ENCODE results near the gene NCF4. TPM values are rescaled to one million over a fixed set of nuclear protein-coding genes. Genes with fewer than 3 reads are reported as not detected.

NCF4 gene
- total RNA-seq, 4 donors from 2014 or later: 1.8 to 21.2 (median 6.3) TPM

- intact Hi-C loops (cut with DNase I; ENCODE audit: low total_unique reads): loop anchor here (10.0 kb wide), 1 partner anchor 124 kb away; no protein-coding TSS in a partner anchor
- DNase-seq: no peak
- TF ChIP-seq CTCF (IDR thresholded peaks at IDR 0.05) (no peak), POLR2A (IDR thresholded peaks at IDR 0.05) (no peak)
- H3K4me1 ChIP-seq: peaks cover 0 to 4% of the 10 kb centered on the region in 2 donors
- no peak overlapping the region for H3K4me3 ChIP-seq
- H3K27ac ChIP-seq: no peak overlapping the region
- H3K9me3 ChIP-seq: no peaks in the 10 kb centered on the region
- no peaks in the 10 kb centered on the region for H3K27me3 ChIP-seq
- H3K36me3 ChIP-seq: no peaks in the 10 kb centered on the region
Measured at GRCh38 chr22:36860438-36860820, 377 bp upstream of the NCF4 start.

- Histone ChIP-seq H3K27me3 (no peaks in the 10 kb centered on the region), H3K4me1 (no peaks in the 10 kb centered on the region), H3K27ac (no peak overlapping the region), H3K9me3 (no peaks in the 10 kb centered on the region), H3K36me3 (no peaks in the 10 kb centered on the region), H3K4me3 (no peak overlapping the region)
- no peak for DNase-seq
- intact Hi-C loops (cut with DNase I; ENCODE audit: low total_unique reads): loop anchor here (10.0 kb wide), 1 partner anchor 122 kb away; no protein-coding TSS in a partner anchor
- TF ChIP-seq CTCF (IDR thresholded peaks at IDR 0.05): no peak
- TF ChIP-seq POLR2A (IDR thresholded peaks at IDR 0.05): no peak
Measured at GRCh38 chr22:36862251-36863242, 1.7 kb downstream of the NCF4 start.

GRCh38 chr22:36863281-36863680 lies 2.5 kb downstream of the NCF4 start:
- Histone ChIP-seq H3K9me3 (no peaks in the 10 kb centered on the region), H3K4me3 (no peak overlapping the region), H3K27ac (no peak overlapping the region), H3K36me3 (no peaks in the 10 kb centered on the region), H3K27me3 (no peaks in the 10 kb centered on the region), H3K4me1 (no peaks in the 10 kb centered on the region)
- DNase-seq: no peak
- TF ChIP-seq POLR2A (IDR thresholded peaks at IDR 0.05): no peak
- TF ChIP-seq CTCF (IDR thresholded peaks at IDR 0.05): no peak
- intact Hi-C loops (cut with DNase I; ENCODE audit: low total_unique reads): loop anchor here (10.0 kb wide), 1 partner anchor 122 kb away; no protein-coding TSS in a partner anchor

- intact Hi-C loops (cut with DNase I; ENCODE audit: low total_unique reads): loop anchor here (10.0 kb wide), 1 partner anchor 121 kb away; no protein-coding TSS in a partner anchor
- H3K4me1 ChIP-seq: no peaks in the 10 kb centered on the region
- H3K27me3 ChIP-seq: no peaks in the 10 kb centered on the region
- H3K36me3 ChIP-seq: no peaks in the 10 kb centered on the region
- H3K4me3 ChIP-seq: no peak overlapping the region
- DNase-seq: no peak
- TF ChIP-seq CTCF (IDR thresholded peaks at IDR 0.05): no peak
- no peak for TF ChIP-seq POLR2A (IDR thresholded peaks at IDR 0.05)
- no peaks in the 10 kb centered on the region for H3K9me3 ChIP-seq
- no peak overlapping the region for H3K27ac ChIP-seq
Measured at GRCh38 chr22:36863979-36864378, 3.2 kb downstream of the NCF4 start.

All from uterus (tissue), 4 donors.